ENCODE measurements around the gene ABHD1. TPM values are rescaled to one million over a fixed set of nuclear protein-coding genes. Genes with fewer than 3 reads are reported as not detected.

Gene ABHD1
- total RNA-seq, 4 donors from 2014 or later: 0.50 to 1.1 (median 0.65) TPM; not detected in 1

GRCh38 chr2:27088634-27089033 is 35.0 kb upstream of the ABHD1 start:
- ATAC-seq (ENCODE audit: low FRiP score): no peak
- no peak for DNase-seq (ENCODE audit: low spot score)
- no peak for TF ChIP-seq CTCF (IDR thresholded peaks at IDR 0.05)

GRCh38 chr2:27089111-27089954 is 34.3 kb upstream of the ABHD1 start:
- TF ChIP-seq CTCF (IDR thresholded peaks at IDR 0.05): no peak

GRCh38 chr2:27091746-27092695 is 31.6 kb upstream of the ABHD1 start:
- no peak for TF ChIP-seq CTCF (IDR thresholded peaks at IDR 0.05)
- DNase-seq (ENCODE audit: low spot score): no peak
- no peak for ATAC-seq (ENCODE audit: low FRiP score)

More at GRCh38 chr2:27089111-27089954, 34.3 kb upstream of the ABHD1 start:
- no peak for DNase-seq (ENCODE audit: low spot score)
- no peak for ATAC-seq (ENCODE audit: low FRiP score)

GRCh38 chr2:27092696-27093429 is 30.8 kb upstream of the ABHD1 start:
- no peak for TF ChIP-seq CTCF (IDR thresholded peaks at IDR 0.05)
- ATAC-seq (ENCODE audit: low FRiP score) (no peak), DNase-seq (ENCODE audit: low spot score) (no peak)

GRCh38 chr2:27093430-27094352 is 29.9 kb upstream of the ABHD1 start:
- ATAC-seq (ENCODE audit: low FRiP score) (no peak), DNase-seq (ENCODE audit: low spot score) (no peak)
- no peak for TF ChIP-seq CTCF (IDR thresholded peaks at IDR 0.05)

Measured in omental fat pad (tissue), 4 donors.